PFSK-1 (cell line): ENCODE measurements around the gene CTCF.

Experiments
- FOXP2 ChIP-seq: optimal IDR thresholded peaks from 2 replicates; pipeline ENCODE3; 2011; ENCODE audit warnings: borderline replicate concordance, control low read depth, inconsistent platforms; ENCODE audit not compliant: insufficient read depth; ENCODE audit errors: extremely low read length, extremely low read depth
- POLR2AphosphoS5 ChIP-seq: IDR thresholded peaks from 2 replicates; pipeline ENCODE4 v1.6.1; 2012; ENCODE audit warnings: low read depth, mild to moderate bottlenecking, control low read depth, low read length, moderate library complexity
- TAF1 ChIP-seq: IDR thresholded peaks from 2 replicates; pipeline ENCODE4 v1.6.1; 2012; ENCODE audit warnings: low read length, control low read depth, borderline replicate concordance; ENCODE audit not compliant: insufficient read depth
- TF ChIP-seq, protein P1 (sequence below), 2 experiments: IDR thresholded peaks; 2 replicates each; pipeline versions ENCODE4 v1.6.1 to v1.8.0; 2011 to 2012; ENCODE audit warnings: low read depth in 2 of 2, low read length in 2 of 2, control low read depth in 1 of 2, inconsistent platforms in 1 of 2, mild to moderate bottlenecking in 1 of 2, moderate library complexity in 1 of 2; ENCODE audit not compliant: insufficient read depth in 1 of 2

DNA sequence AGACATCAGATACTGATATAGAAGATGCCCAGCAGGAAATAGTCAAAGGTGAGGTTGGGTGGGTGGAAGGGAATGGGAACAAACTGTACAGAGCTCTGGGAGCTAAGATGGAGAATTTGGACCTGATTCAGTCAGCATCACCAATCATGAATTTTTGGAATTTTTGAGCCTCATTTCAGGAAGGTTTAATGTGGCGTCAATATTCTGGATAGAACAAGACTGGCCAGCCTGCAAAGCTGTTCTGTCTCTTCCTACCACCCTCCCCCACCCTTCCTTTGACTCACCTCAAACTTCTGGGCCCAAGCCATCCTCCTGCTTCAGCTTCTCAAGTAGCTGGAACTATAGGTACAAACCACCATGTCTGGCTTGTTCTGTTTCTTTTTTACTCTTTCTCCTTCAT, 32.6 kb downstream of the CTCF start:
- no peak for TF ChIP-seq POLR2AphosphoS5
- TF ChIP-seq, protein P1, sequence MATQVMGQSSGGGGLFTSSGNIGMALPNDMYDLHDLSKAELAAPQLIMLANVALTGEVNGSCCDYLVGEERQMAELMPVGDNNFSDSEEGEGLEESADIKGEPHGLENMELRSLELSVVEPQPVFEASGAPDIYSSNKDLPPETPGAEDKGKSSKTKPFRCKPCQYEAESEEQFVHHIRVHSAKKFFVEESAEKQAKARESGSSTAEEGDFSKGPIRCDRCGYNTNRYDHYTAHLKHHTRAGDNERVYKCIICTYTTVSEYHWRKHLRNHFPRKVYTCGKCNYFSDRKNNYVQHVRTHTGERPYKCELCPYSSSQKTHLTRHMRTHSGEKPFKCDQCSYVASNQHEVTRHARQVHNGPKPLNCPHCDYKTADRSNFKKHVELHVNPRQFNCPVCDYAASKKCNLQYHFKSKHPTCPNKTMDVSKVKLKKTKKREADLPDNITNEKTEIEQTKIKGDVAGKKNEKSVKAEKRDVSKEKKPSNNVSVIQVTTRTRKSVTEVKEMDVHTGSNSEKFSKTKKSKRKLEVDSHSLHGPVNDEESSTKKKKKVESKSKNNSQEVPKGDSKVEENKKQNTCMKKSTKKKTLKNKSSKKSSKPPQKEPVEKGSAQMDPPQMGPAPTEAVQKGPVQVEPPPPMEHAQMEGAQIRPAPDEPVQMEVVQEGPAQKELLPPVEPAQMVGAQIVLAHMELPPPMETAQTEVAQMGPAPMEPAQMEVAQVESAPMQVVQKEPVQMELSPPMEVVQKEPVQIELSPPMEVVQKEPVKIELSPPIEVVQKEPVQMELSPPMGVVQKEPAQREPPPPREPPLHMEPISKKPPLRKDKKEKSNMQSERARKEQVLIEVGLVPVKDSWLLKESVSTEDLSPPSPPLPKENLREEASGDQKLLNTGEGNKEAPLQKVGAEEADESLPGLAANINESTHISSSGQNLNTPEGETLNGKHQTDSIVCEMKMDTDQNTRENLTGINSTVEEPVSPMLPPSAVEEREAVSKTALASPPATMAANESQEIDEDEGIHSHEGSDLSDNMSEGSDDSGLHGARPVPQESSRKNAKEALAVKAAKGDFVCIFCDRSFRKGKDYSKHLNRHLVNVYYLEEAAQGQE (IDR thresholded peaks at IDR 0.05; ENCODE audit: insufficient read depth in 1 of 2, low read depth in 2 of 2, low read length in 2 of 2) = no peak
- no peak for TF ChIP-seq TAF1
- no peak for TF ChIP-seq FOXP2
